HG03469 (cell line): Measurements from ENCODE around the gene KLHL36.
A peak's percentile ranks its signal among the peaks of the same experiment; 100 is the strongest.

Source experiments
- ATAC-seq: cut with Tn5 transposase; IDR thresholded peaks from one replicate; pipeline ENCODE4 v1.9.1; 2021; ENCODE audit warnings: mild to moderate bottlenecking, moderate library complexity, moderate number of reproducible peaks; ENCODE audit not compliant: unreplicated experiment

KLHL36 gene

GRCh38 chr16:84647828-84648594 lies at the start of gene KLHL36:
KLHL36 (plus strand) TSS chr16:84648511; CDS start chr16:84650868, 2,357 bp downstream.
- peak; percentile 52 for ATAC-seq

- ATAC-seq: no peak
Observed at GRCh38 chr16:84599521-84600202, 48.6 kb upstream of the KLHL36 start.

- ATAC-seq: peak; percentile 61
Observed at GRCh38 chr16:84600343-84601229, 47.7 kb upstream of the KLHL36 start.

GRCh38 chr16:84603140-84603816 lies 45.0 kb upstream of the KLHL36 start:
- no peak for ATAC-seq

- no peak for ATAC-seq
Observed at GRCh38 chr16:84603940-84604339, 44.4 kb upstream of the KLHL36 start.

GRCh38 chr16:84604477-84605013 lies 43.8 kb upstream of the KLHL36 start:
- no peak for ATAC-seq

- ATAC-seq: no peak
Observed at GRCh38 chr16:84605339-84605848, 42.9 kb upstream of the KLHL36 start.

GRCh38 chr16:84606081-84606875 lies 42.0 kb upstream of the KLHL36 start:
- no peak for ATAC-seq

GRCh38 chr16:84607061-84607460 lies 41.2 kb upstream of the KLHL36 start:
- ATAC-seq: no peak

- ATAC-seq: peak; percentile 39
Observed at GRCh38 chr16:84607694-84608093, 40.6 kb upstream of the KLHL36 start.

- no peak for ATAC-seq
Observed at GRCh38 chr16:84608282-84608681, 40.0 kb upstream of the KLHL36 start.

- no peak for ATAC-seq
Observed at GRCh38 chr16:84609563-84610177, 38.6 kb upstream of the KLHL36 start.

GRCh38 chr16:84610376-84610775 lies 37.9 kb upstream of the KLHL36 start:
- no peak for ATAC-seq

- ATAC-seq: no peak
Observed at GRCh38 chr16:84611041-84611440, 37.3 kb upstream of the KLHL36 start.

GRCh38 chr16:84612686-84613085 lies 35.6 kb upstream of the KLHL36 start:
- no peak for ATAC-seq

- ATAC-seq: no peak
Observed at GRCh38 chr16:84613408-84614072, 34.8 kb upstream of the KLHL36 start.

- ATAC-seq: no peak
Observed at GRCh38 chr16:84614073-84614459, 34.2 kb upstream of the KLHL36 start.

GRCh38 chr16:84614623-84614967 lies 33.7 kb upstream of the KLHL36 start:
- ATAC-seq: no peak
